MG63 (cell line): Measurements from ENCODE around the gene CNNM1. TPM values are rescaled to one million over a fixed set of nuclear protein-coding genes. Genes with fewer than 3 reads are reported as not detected.

ENCODE experiments used
- DNase-seq: peaks from one replicate; pipeline ENCODE4 v3.0.0-alpha.2; 2020
- H3K27me3 ChIP-seq: fragments of 250-450 bp; sonication (Bioruptor Pico); 2 replicates; pipeline ENCODE4 v1.5.1; 2020; ENCODE audit warnings: mild to moderate bottlenecking, moderate library complexity
- H3K36me3 ChIP-seq: fragments of 250-450 bp; sonication (Bioruptor Pico); 2 replicates; pipeline ENCODE4 v1.5.1; 2020; ENCODE audit warnings: mild to moderate bottlenecking, moderate library complexity
- H3K4me3 ChIP-seq: fragments of 250-450 bp; sonication (Bioruptor Pico); 2 replicates; pipeline ENCODE4 v1.5.1; 2020; ENCODE audit warnings: mild to moderate bottlenecking, moderate library complexity
- H3K9me3 ChIP-seq: fragments of 250-450 bp; sonication (Bioruptor Pico); 2 replicates; pipeline ENCODE4 v1.5.1; 2020; ENCODE audit warnings: mild to moderate bottlenecking, moderate library complexity
- total RNA-seq: library from RNA; depleted of rRNA; stranded (reverse); fragments of >200 nt; shearing (Covaris generic); gene quantifications from 2 replicates; pipeline ENCODE4 v1.2.3, GENCODE V29; 2014; ENCODE audit warnings: low replicate concordance

Gene CNNM1
- total RNA-seq, 1 experiment from 2014 or later: 0.13 TPM

DNA sequence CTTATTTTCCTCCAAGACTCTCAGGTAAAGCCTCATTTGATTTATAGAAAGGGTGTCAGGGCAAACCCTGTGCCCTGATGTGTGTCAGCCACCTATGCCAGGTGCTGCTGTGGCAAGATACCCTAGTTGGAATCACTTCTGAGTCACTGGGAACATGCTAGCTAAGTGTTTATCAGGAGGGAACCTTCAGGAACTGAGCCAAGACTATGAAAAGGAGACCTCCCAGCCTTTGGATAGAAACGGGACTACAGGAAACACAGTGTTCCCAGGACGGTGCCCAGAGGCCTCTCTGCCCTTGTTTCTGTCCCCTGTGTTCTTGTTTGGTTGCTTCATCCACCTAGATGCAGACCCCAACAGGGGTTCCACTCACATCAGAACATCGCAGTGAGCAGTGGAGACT lies 28.5 kb downstream of the CNNM1 start:
- DNase-seq: no peak
- H3K4me3 ChIP-seq: no peak overlapping the region
- no peaks in the 10 kb centered on the region for H3K27me3 ChIP-seq
- H3K36me3 ChIP-seq: no peaks in the 10 kb centered on the region
- H3K9me3 ChIP-seq: no peaks in the 10 kb centered on the region

DNA sequence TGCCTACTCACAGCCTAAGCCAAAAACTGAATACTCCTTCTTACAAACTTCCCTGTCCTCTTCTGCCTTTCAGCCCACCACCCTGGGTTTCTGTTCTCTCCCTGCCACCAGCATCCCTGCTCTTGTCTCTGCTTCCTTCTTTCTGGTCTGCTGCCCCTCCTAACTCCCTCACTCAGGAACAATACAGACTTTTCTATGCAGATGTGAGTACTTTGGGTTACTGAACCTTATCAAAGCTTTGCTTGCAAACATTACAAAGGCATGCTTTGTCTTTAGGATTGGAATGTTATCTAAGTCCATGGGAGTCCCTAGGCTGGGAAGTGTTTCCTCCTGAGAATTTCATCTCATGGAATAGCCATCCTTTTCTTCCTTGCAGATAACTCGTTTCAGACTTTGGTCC lies 28.9 kb downstream of the CNNM1 start:
- Histone ChIP-seq H3K9me3 (no peaks in the 10 kb centered on the region), H3K27me3 (no peaks in the 10 kb centered on the region), H3K36me3 (no peaks in the 10 kb centered on the region), H3K4me3 (no peak overlapping the region)
- no peak for DNase-seq

DNA sequence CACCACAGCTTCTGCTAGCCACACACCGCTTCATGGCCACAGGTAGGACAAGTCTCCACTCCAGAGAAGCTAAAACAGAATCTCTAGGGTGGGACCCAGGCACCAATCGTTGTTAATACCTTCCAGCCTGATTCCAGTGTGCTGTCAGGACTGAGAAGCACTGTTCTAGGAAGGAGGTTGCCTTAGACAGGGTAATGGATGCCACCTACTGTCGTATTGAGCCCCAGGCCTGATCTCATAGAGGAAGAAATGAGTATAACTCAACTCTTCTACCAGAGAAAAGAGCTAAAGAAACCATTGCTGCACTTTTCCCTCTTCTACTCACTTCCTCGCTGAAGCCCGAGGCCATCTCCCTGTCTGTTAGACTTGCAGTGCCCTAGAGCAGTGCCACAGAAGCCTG lies 31.8 kb downstream of the CNNM1 start:
- H3K36me3 ChIP-seq: no peaks in the 10 kb centered on the region
- H3K27me3 ChIP-seq: no peaks in the 10 kb centered on the region
- H3K9me3 ChIP-seq: no peaks in the 10 kb centered on the region
- no peak overlapping the region for H3K4me3 ChIP-seq
- DNase-seq: no peak

DNA sequence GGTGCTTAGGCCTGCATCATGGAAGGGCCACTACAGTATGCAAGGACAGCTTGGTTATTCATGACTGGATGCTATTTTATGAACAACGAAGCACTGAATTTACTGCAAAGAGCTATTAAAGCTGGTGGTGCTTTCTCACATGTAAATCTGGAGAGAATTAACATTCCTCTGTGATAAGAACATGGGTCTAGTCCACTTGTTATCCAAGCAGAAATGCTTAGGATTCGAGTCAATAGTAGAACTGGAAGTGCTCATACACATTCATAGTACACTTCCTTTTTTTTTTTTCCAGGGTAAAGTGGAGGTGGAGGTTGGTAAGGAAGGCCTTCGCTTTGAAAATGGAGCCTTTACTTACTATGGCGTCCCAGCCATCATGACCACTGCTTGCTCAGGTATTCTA lies 35.0 kb downstream of the CNNM1 start:
- no peak overlapping the region for H3K4me3 ChIP-seq
- DNase-seq: no peak
- no peaks in the 10 kb centered on the region for H3K27me3 ChIP-seq
- no peaks in the 10 kb centered on the region for H3K9me3 ChIP-seq
- H3K36me3 ChIP-seq: no peaks in the 10 kb centered on the region

DNA sequence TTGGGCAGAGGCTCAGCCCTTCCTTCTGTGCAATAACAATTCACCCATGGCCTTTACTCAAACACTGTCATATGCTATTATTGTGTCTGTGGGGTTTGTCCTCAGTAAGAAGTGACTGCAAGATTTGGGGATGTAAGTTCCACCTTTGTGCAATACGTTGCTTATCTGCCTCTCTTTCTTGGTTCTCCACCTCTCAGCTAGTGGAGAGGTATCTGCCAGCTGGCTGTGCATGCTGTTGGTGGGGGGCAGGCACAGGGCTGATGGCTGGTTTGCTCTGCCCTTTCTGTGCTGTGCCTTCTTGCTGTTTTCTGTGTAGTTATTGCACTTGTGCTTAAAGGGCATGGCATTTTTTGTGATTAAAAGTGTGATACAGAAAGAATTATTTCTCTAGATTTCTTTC lies 36.2 kb downstream of the CNNM1 start:
- H3K27me3 ChIP-seq: no peaks in the 10 kb centered on the region
- H3K9me3 ChIP-seq: no peaks in the 10 kb centered on the region
- H3K4me3 ChIP-seq: no peak overlapping the region
- H3K36me3 ChIP-seq: no peaks in the 10 kb centered on the region
- no peak for DNase-seq

DNA sequence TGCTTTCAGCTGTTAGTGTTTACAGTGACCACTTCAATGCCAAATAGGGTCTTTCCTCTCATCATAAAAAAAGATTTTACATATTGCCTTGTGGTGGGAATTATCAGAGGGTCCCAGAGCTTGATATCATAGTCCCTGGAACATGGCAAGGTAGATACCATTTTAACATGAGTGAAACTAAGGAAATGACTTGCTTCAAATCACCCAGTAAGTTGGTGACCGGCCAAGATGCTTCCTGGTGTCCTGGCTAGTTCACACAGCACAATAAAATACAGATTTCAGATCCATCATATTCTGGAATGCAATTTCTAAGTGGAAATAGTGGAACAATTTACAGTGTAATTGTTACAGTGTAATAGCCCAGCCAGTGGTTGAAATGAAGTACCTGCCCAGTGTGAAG lies 36.6 kb downstream of the CNNM1 start:
- Histone ChIP-seq H3K27me3 (no peaks in the 10 kb centered on the region), H3K36me3 (no peaks in the 10 kb centered on the region)
- DNase-seq: peak; percentile 32

DNA sequence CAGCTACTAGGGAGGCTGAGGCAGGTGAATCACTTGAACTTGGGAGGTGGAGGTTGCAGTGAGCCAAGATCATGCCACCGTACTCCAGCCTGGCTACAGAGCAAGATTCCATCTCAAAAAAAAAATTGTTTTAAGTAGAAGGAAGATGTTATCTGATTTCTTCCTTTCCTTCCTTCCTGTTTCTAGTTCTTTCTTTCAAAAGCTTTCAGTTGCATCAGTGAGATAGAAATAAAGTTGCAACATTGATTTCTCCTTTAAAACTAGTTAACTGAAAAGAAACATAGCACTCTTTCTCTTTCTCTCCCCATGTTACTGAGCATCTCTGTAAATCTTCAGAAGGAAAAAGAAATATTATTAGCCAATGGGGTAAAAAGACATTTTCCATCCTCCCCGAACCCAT lies 37.5 kb downstream of the CNNM1 start:
- Histone ChIP-seq H3K36me3 (no peaks in the 10 kb centered on the region), H3K9me3 (no peaks in the 10 kb centered on the region), H3K27me3 (no peaks in the 10 kb centered on the region), H3K4me3 (no peak overlapping the region)
- no peak for DNase-seq

More for the DNA sequence above, 36.6 kb downstream of the CNNM1 start:
- Histone ChIP-seq H3K4me3 (no peak overlapping the region), H3K9me3 (no peaks in the 10 kb centered on the region)

DNA sequence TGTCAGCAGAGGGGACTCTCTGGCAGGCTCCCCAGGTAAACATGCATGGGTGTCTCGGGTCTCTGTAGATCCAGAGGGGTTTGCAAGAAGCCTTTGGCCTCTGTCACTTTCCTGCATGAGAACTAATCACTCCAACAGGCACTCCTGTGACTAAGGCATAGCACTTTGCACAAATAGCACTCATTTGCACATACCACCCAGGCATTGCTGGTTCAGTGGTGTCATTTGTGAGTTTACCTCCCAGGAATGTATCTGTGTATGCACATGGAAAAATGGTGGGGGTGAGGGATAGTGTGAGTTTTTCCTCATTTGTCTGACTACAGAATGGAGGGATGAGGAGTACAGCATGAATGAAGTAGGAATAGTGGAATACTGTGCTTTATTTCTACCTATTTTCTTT lies 39.5 kb downstream of the CNNM1 start:
- Histone ChIP-seq H3K36me3 (no peaks in the 10 kb centered on the region), H3K9me3 (no peaks in the 10 kb centered on the region), H3K27me3 (no peaks in the 10 kb centered on the region), H3K4me3 (no peak overlapping the region)
- no peak for DNase-seq

DNA sequence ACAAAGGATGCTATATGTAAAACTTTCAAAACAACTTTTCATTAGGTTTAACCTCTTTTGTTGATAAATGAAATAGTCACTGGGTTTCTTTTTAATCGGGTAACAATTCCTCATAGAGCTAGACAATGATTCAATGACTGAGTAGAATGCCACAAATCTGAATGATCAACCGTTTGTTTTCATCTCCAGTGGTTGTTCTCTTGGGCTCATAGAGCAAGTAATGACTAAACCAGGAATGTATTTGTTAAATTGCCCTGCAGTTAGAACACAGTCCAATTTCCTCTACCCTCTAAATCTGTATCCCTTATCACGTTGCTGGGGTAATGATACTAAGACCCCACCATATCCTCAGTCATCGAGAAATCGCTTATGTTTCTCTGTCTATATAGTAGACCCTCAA lies 40.0 kb downstream of the CNNM1 start:
- Histone ChIP-seq H3K36me3 (no peaks in the 10 kb centered on the region), H3K4me3 (no peak overlapping the region), H3K27me3 (no peaks in the 10 kb centered on the region), H3K9me3 (no peaks in the 10 kb centered on the region)
- no peak for DNase-seq

DNA sequence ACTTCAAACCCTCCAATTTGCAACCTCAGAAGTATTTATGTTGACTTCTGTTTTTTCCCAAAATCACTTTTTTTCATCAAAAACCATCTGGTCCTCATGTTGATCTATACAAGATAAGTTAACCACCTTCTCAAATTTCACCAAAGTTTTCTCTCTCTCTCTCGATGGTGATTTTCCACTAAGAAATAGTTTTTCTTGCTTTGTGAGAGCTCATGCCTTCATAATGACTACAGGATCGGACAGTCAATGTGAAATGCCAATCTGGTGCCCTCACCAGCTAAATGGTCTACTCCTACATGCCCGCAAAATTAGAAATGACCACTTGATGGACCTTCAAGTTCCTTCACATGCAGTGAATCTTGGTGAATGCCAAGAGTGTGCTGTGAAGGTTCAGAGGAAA lies 40.4 kb downstream of the CNNM1 start:
- Histone ChIP-seq H3K36me3 (no peaks in the 10 kb centered on the region), H3K9me3 (no peaks in the 10 kb centered on the region), H3K4me3 (no peak overlapping the region), H3K27me3 (no peaks in the 10 kb centered on the region)
- no peak for DNase-seq

DNA sequence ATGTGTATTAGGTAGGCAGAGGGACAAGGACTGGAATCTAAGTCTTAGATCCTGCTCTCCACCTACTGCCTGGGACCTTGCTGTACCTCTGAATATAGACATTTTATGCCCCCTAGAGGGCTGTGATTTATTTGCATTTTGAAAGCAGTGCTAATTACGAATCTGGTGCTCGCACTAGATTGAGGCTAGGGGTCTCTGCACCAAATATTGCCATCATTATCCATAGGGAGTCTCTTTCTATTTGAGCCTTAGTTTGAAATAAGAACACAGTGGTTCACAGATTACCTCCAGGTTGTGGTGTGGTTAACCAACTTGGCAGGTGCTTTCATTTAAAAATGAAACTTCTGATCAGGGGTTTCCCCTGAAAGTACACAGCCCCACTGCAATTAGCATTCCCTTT lies 41.8 kb downstream of the CNNM1 start:
- Histone ChIP-seq H3K4me3 (no peak overlapping the region), H3K27me3 (no peaks in the 10 kb centered on the region), H3K9me3 (no peaks in the 10 kb centered on the region), H3K36me3 (no peaks in the 10 kb centered on the region)
- no peak for DNase-seq

DNA sequence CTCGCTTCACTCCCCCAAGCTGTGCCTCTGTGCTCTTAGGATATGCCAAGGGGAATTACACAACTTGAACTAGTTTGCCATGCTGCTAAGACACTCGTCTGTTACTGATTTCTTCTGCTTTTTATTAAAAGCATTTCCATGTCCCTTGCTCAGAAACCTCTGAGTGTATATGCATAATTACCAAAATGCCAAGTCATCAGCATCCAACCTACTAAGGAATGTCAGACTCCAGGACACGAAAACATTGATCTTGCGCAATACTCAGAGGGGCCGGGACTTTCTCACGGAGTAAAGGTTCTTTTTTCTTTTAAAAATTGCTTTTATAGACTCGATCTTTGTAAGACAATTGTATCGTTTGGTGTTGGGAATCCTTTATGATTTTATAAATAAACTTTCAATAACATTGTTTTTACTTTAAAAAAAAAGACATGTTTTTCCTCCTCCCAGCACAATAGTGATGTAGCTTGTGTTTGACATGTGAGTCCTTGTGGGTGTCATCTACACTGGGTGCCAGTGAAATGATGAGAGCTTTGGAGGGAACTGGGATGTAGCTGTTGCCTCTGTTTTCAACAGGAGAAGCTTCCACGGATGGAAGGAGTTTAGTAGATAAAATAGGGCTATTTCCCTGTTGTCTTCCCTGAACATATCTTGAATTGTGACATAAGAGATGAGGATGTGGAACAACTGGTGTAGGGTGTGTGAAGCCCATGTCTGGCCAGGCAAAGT lies 43.6 kb downstream of the CNNM1 start:
- H3K4me3 ChIP-seq: no peak overlapping the region
- no peaks in the 10 kb centered on the region for H3K27me3 ChIP-seq
- no peak for DNase-seq
- H3K9me3 ChIP-seq: no peaks in the 10 kb centered on the region
- no peaks in the 10 kb centered on the region for H3K36me3 ChIP-seq

DNA sequence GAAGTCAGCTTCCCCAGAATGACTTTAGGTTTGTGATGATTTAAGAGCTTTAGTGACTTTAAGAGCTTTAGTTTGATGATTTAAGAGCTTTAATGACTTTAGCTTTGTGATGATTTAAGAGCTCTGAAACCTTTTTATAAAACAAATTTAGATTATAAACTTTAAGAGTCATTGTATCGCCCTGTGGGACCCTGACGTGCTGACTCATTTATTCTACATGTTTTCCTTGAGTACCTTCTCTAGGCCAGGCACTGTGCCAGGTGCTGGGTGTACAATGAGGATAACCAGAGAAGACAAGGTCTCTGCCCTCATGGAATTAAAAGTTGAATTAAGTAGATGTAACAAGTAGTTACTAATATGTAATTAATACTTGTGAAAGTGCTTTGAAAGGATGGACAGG lies 45.4 kb downstream of the CNNM1 start:
- DNase-seq: peak; percentile 34
- Histone ChIP-seq H3K9me3 (no peaks in the 10 kb centered on the region), H3K36me3 (no peaks in the 10 kb centered on the region), H3K27me3 (no peaks in the 10 kb centered on the region), H3K4me3 (no peak overlapping the region)

DNA sequence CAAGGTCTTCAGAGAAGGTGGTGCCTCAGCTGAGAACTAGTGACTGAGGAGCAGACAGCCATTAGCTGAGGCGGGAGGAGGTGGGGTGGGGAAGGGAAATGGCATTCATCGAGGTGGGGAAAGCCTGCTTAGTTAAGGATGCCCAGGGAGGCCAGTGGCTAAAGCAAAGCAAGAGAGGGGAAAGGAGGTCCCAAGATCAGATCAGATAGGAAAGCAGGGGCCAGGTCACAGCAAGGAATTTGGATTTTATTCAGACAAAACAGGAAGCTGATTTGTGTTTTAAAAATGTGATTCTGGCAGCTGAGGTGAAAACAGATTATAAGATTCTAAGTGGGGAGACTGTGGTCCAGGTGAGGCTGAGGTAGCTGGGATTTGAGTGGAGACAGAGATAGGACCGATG lies 45.8 kb downstream of the CNNM1 start:
- no peak for DNase-seq
- Histone ChIP-seq H3K36me3 (no peaks in the 10 kb centered on the region), H3K9me3 (no peaks in the 10 kb centered on the region), H3K4me3 (no peak overlapping the region), H3K27me3 (no peaks in the 10 kb centered on the region)

DNA sequence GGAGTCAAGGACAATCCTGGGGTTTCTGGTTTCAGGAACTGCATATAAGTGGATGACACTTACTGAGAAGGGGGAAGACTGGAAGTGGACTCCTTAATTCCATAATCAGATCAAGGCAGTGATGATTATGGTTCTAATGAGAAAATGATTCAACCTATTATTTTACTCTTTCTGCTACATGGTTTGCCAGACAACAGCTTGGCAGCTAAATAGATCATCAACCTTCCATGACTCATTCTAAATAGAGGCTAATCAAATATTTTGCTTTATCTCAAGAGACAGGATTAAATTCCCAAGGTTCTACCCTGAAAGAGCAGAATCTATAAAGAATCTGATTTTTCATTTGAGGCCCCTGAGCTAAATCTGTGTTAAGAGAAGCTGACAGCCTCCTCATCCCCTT lies 46.3 kb downstream of the CNNM1 start:
- no peak overlapping the region for H3K4me3 ChIP-seq
- DNase-seq: no peak
- H3K27me3 ChIP-seq: no peaks in the 10 kb centered on the region
- no peaks in the 10 kb centered on the region for H3K36me3 ChIP-seq
- no peaks in the 10 kb centered on the region for H3K9me3 ChIP-seq

DNA sequence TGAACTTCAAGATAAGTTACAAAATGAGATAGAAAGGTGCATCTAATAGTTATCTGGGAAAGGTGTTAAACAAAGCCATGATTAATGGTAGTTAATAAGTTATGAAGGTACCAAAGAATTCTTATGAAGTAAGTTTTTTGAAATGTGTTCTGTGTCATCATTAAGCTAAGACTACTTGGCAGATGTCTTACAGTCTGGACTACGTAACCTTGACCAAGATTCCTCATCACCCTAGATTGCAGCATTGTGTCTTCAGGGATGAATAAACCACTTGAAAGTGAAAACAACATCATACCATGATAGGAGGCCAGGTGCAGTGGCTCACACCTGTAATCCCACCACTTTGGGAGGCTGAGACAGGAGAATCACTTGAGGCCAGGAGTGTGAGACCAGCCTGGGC lies 53.0 kb downstream of the CNNM1 start:
- no peak for DNase-seq
- Histone ChIP-seq H3K36me3 (no peaks in the 10 kb centered on the region), H3K4me3 (no peak overlapping the region), H3K27me3 (no peaks in the 10 kb centered on the region), H3K9me3 (no peaks in the 10 kb centered on the region)

DNA sequence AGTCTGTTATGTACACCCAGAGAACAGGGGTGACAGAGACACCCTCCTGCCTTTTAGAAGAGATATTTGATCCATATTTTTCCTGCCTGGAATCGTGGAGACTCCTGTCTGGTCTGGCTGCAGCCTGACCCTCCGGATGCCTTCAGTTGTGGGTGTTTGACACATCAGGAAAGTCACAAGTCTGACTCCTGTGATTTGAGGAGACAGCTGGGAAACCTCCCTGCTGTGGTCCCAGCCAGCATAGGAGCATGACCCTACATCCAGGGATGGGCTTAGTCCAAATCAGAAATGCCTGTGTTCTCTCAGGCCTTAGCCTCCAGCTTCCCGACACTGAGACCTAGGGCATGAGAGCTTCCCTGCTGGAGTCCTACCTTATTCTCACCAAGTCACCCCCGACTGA lies 57.9 kb downstream of the CNNM1 start:
- Histone ChIP-seq H3K9me3 (no peaks in the 10 kb centered on the region), H3K4me3 (no peak overlapping the region), H3K27me3 (no peaks in the 10 kb centered on the region), H3K36me3 (no peaks in the 10 kb centered on the region)
- no peak for DNase-seq

DNA sequence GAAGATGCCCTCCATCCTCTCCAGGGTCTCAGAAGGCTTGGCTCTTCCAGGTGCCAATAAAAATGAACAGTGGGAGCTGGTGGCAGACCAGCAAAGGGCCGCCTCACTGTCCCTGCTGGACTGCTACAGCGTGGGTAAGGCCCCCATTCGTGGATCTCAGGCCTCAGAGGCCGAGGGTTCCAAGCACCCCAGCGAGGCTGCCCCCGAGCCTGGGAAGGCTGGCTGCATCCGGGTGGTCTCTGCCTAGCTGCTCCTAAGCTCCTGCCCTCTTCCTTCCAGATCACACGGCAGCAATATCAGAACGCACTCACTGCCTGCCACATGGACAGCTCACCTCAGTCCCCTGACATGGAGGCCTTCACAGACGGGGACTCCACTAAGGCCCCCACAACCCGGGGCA lies 58.4 kb downstream of the CNNM1 start:
- no peaks in the 10 kb centered on the region for H3K27me3 ChIP-seq
- no peaks in the 10 kb centered on the region for H3K9me3 ChIP-seq

More for the DNA sequence above, 58.4 kb downstream of the CNNM1 start:
- Histone ChIP-seq H3K36me3 (no peaks in the 10 kb centered on the region), H3K4me3 (no peak overlapping the region)
- no peak for DNase-seq
